Stimulated activated CD4-positive, alpha-beta T cell treated with anti-CD3 and anti-CD28 coated beads, Interleukin-1b, Interleukin-23, amount 100 ng/mL, for 24 hours (primary cell): ENCODE measurements around the gene FRS3.
"Not testable (repeated sequence)": the region's sequence is repeated elsewhere in the genome, so short reads cannot be mapped to it uniquely, and the experiment has no call there.

Source experiments
- DNase-seq, 4 experiments: peaks; one replicate each; pipeline ENCODE4 v3.0.0-alpha.2; 2020; ENCODE audit warnings: low read depth in 4 of 4, low spot score in 1 of 4

The FRS3 gene

DNA sequence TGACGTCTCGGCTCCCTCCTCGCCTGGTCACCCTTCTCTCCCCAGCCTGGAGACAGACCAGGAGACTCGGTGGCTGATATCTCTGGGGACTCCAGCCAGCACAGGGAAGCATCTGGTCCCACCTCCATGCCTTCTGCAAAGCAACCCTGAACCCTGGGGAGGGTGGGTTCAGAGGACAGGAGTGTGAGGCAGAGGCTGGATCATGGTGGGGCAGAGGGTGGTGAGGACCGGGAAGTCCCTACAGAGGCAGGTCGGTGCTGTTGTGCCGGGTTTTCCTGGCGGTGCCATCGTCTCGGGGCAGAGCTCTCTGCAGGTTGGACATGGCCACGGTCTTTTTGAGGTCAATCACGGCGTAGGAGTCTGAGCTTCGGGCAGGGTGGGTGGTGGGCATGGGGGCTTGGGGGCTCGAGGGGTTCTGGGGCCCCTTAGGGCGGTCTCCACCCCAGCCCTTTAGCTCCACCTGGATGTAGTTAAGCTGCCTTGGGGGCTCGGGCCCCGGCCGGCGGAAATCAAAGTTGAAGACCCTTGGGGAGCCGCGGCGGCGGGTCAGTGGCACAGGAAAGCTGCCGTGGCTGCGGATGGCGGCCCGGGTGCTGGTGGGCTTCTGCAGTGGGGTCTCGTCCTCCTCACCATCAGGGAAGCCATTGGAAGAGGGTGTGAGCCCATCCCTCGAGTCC lies 9.2 kb downstream of the FRS3 start:
- DNase-seq, result no peak

DNA sequence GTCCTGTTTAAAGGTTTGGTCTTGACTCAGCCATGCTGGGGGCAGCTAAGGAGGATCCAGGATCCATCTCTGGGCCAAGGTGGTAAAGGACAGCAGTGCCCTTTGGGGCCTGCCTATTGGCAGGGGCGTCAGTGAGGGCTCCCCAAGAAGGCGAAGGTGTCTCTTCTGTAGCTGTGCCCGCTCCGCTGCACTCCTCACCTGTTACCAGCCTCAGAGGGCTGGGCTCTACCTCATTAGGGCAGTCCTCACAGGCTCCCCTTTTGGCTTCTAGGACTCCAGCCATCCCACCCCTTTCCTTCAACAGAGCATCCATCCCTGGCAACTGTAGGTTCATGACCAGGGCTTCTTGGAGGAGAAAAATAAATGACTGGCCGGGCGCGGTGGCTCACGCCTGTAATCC lies 10.3 kb downstream of the FRS3 start:
- DNase-seq, result no peak

DNA sequence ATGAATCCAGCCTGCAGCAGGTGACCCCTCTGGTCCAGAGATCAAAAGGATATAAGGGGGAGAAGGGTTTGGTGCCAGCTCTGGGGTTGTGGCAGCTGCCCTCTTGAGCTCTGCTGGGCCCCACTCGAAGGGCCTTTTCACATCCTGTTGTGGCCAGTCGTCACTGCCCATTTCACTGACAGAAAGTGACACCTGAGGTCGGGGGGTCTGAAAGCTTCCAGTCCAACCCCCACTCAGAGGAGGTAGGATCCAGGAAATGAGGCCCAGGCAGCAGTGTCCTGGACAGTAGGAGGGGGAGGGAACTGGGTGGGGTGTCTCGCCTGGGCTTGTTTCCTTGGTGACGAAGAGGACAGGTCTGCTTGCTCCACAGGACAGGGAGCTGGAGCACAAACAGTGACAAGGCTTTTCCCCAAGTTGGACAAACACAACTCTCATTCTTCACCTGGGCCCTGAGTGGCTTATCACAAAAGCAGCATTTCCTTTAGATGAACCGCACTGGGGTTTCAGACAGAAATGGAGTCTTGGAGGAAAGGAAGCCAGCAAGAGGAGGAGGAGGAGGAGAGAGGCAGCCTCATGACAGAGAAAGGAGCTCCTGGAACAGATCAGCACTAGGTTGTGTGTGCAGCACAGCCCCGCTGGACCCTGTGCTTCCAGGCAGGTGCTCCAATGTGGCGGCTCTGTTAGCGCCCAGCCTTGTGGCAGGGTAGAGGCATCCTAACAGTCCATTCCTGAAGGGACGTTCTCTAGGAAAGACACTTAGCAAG lies 11.0 kb downstream of the FRS3 start:
- DNase-seq, result no peak

DNA sequence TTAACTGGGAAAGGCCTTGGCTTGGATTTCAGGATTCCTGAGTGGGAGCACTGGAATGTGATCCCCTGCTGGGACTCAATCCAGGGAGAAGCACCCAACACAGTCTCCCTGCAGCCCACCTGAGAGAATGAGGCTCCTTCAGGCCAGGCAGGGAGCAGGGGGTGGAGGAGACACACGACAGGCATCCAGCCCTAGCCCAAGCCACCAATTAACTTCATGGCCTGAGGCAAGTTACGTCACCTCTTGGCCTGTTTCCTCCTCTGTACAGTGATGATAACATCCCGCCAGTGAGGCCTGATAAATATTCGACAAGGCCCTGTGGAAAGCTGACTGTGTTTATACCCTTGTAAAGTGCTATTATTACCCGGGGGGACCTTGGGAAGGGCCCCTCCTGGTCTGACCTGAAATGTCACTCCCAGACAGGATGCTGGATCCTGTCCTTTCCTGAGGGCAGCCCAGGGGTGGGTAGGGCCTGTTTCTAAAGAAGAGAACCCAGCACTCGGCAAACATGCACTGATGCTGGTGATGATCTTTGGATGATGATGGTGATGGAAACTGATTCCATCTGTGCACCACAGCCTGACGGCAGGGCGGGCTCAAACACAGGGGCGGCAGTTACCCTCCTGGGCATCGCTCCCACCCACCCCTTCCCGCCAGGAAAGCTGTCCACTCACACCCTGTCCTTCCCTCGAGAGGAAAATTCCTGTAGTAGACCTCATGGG lies 12.4 kb downstream of the FRS3 start:
- no peak for DNase-seq

DNA sequence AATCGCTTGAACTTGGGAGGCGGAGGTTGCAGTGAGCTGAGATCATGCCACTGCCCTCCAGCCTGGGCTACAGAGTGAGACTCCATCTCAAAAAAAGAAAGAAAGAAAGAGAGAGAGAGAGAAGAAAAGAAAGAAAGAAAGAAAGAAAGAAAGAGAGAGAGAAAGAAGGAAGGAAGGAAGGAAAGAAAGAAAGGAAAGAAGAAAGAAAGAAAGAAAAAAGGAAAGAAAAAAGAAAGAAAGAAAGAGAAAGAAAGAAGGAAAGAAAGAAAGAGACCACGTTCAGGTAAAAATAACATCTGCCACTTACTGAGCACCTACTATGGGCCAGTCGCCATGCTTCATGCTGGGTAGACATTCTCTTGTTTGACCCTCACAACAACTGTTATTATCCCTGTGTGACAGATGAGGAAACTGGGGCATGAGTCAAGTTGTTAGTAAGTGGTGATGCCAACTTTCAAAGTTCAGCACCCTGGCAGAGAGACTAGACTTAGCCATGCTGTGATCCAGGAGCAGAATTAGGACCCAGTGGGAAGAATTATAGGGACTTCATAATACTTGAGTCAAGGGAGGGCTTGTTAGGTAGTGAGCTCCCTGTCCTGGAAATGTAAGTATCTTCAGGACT lies 13.5 kb downstream of the FRS3 start:
- DNase-seq, result not testable (repeated sequence)

DNA sequence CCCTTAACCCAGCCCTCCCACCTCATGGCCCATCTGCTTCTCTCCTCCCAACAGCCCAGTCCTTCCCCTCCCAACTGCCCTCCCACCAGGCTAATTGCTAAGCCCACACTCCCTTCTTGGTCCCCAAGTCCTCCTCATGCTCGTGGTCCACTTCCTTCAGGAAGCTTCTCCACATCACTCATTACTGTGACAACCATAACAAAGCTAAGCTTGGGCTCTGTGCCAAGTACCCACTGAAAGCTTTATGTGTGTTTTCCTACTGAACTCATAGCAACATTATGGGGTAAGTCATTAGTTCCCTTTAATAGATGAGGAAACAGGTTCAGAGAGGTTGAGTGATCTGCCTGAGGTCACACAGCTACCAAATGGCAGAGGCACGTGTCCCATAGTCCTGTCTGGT lies 16.2 kb downstream of the FRS3 start:
- no peak for DNase-seq

DNA sequence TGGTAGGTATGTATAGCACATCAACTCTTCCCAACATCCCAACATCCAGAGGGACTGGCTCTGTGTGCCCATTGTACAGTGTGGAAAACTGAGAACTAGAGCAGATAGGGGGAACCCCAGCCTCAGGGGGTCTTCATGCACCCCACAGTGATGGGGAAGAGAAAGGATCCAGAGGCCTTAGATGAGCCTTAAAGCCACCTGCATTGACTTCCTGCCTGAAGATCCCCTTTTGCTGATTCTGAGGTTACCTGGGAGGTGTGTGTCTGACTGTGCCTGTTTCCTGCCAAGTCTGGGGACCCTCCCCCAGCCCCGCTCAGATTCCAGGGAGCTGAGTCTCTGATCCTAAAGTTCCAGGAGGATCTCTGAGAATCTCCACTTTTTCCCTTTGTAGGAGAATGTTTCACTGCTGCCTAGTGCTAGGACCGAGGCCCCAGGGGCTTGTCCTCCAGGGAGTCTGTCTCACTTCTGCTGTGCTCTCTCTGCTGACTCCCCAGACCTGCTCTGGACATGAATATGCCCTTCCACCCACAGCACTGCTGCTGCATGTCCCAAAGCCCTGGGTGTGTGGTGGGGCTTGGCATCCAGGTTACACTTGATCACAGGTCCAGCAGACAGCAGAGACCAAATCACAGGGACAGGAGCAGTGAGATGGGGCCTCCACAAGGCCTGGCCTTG lies 19.7 kb downstream of the FRS3 start:
- DNase-seq, result no peak

DNA sequence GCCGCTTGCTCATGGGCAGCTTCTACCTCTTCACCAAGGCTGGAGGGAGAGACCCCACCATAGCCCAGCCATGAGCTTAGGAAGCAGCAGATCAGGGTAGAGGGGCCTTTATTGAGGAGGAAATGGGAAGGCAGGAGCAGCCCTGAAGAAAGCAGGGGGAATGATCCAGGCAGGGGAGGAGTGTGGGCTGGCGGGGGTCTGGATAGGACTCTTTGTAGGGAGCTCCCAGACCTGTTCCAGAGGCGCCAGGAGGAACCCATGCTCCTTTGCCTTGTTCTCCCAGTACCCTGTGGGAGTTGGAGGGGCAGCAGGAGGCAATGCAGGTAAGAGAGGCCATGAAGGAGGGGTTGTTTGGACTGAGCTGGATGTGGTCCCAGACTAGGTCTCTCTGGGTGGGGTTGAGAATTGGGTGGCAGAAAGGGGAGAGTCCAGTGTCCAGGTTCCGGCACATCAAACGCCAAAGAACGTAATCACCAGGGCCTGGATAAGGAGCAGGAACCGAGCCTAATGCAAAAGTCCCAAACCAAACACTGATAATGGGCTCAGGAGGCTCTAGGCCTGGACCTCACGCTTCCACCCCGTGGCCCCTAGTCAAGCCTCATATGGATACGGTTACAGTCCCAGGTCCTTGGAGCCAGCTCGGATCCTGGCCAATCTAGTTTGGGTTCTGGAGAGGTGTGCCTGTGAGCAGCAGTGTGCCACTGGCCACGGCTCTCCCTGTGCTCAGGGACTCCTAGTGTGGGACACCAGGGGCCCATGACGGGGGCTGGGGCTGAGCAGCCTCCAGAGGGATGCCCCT lies 20.4 kb downstream of the FRS3 start:
- DNase-seq, result no peak

DNA sequence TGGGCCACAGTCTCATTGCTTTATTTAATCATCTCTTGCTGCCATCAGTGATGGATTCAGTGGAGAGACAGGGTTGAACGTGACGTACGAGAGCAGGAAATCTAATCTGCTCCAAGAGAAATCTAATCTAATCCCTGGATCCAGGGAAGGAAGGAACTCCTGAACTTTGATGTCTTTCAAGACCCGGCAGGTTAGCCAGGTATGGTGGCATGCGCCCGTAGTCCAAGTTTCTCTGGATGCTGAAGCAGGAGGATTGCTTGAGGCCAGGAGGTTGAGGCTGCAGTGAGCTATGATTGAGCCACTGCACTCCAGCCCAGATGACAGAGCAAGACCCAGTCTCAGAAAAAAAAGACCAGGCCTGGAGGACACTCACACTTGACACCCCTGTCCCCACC lies 21.1 kb downstream of the FRS3 start:
- DNase-seq, result no peak

DNA sequence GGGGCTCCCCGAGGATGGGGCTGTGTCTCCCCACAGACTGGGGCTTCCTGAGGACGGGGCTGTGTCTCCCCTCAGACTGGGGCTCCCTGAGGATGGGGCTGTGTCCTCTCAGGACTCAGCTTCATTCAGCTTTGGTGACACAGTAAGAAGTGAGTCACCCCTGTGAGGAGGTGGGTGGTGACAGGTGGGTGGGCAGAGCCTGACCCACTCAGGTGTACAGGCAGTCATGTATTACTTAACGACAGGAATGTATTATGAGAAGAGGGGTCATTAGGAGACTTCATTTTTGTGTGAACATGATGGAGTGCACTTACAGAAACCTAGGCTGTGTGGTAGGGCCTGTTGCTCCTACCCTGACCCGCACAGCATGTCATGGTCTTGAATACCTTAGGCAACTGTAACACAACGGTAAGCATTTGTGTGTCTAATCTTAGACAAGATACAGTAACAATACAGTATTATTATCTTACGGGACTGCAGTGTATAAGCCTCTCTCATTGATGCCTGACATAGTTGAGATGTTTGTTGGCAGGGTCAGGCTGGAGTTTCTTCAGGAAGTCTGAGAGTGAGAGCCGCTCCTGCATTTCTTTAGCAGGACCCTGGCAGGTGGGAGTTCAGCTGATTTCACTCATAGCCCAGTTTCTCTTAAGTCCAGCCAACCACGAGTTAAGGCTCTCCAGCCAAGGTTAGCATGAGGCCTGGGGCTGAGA lies 21.6 kb downstream of the FRS3 start:
- DNase-seq, result no peak

DNA sequence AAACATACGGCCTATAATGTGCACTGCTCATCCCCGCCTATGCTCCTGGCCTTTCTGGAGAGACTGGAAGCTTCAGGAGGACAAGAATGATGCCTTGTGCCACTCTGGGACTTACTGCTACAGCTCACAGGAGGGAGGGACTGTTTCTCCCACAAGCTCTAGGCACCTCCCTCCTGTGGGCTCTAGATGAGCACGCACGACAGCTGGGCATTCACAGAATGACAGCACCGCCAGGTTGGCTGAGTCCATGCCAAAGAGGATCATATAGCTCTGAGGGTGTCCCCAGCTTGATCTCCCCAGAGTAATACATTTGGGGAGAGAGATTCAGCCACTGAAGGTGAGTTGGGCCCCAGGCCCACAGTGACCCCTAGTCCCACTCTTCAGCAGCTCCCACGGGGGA lies 22.4 kb downstream of the FRS3 start:
- DNase-seq, result no peak

DNA sequence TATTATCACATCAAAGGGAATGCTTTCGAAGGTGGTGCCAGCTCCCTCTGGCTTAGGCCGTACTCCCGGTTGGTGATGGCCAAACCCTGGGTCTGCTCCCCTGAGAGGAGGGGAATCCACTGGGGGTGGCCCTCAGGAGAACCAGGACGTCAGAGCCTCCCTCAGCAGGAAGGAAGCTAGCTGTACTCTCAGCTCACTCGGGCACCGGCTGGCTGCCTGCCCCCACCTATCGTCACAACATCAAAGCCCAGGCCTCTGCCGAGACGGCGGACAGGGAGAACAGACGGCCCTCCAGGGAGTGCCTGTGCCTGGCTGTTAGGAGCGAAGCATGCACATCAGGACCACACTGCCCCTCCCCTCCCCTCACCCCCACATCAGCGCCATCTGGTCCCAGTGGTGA lies 23.3 kb downstream of the FRS3 start:
- no peak for DNase-seq

DNA sequence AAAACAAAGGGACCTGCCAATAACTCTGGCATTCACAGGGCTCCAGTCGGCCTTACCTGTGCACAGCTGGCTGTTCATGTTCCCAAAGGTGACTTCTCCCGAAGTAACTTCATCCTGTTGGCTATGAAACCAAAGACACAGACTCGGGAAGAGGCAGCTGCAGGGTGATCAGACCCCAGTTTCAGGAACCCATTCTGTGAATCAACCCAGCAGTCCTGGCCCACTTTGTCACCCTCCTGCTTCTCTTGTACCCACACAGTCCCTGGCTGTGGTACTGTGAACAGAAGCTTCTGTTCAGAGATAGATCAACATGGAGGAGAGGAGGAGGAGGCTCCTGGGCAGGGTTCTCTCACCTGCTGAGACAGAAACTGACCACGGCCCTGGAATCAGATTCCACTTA lies 23.8 kb downstream of the FRS3 start:
- DNase-seq, result no peak

DNA sequence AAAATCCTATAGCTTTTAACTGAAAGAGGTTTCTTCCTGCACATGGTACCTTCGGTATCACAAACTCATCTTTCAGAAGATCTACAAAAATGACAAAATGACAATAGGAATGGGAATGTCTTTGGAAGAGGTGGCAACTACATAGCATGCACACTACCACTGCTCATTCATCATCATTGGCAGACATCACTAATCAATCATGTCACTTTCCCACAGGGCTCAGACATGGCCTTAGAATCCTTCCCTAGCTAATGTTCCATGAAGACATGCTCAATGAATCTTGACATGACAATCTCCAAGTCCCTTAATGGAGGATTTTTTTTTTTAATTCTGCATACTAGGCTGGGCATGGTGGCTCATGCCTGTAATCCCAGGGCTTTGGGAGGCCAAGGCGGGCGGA lies 29.3 kb downstream of the FRS3 start:
- no peak for DNase-seq

DNA sequence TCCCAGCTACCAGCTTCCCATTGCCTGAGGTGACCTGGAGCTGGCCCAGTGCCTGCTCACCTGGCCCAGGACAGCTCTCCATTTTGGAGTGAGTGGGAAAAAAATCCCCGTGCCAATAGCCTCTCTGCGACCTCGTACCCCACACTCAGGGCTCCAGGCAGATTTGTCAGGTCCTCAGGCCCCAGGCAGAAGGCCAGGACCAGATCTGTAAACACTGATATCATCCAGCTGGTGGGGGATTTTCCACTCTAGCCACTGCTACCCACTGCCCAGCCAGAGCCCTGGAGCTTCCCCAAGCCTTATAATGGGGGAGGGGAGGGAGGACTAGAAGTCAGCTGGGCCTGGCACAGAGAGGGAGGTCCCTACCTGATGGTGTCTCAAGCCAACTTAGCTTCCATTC lies 31.2 kb downstream of the FRS3 start:
- no peak for DNase-seq

DNA sequence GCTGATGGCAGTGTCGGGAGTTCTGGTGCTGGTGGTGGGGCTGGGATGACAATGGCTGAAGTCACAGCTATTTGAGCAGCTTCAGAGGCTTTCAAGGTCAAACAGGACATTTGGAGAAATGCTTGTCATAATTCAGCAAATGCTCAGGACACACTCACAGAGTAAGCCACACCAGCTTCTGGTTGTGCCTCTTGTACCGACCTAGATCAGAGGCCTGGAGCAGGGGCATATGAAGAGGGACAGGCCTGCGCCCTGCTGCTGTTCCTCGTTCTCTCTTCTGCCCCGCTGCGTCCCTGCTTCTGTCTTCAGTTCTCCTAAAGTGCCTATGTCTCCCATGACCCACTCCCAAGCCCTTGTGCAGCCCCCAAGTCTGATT lies 31.6 kb downstream of the FRS3 start:
- no peak for DNase-seq

DNA sequence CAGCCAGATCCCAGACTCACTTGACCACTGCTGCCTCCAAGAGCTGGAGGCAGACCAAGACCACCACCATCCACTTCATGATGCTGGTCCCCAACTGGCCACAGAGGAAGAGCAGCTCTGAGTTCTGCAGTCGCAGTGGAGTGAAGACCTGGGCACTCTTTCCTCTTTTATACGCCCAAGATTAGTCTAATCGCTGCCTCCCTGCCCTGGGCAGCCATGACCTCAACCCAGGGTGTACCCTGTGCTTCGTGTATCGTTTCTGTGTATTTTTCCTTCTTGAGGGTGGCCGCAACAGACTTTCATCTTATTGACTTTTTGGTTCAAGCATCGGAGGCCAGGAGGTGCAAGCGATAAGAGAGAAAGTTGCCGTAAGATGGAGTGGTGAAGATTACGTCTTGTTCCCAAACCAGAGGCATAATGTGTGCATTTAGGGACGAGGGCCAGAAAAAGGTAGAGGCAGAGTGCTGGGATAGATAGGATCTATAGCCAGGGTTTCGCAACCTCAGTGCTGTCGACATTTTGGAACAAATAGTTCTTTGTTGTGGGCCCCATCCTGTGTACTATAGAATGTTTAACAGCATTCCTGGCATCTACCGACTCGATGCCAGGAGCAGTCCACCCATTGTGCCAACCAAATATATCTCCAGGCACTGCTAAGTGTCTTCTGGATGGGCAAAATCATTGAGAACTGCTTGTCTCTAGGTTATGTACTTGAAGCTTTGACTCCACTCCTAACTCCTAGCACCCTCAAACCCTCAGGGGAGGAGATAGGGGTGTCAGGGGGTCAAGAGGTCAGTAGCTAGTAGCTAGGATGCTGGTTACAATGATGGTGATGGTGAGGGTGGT lies 32.2 kb downstream of the FRS3 start, which contains the start of gene PGC:
PGC (minus strand) TSS at position 142 of the 846 bp plus-strand sequence; CDS start at position 79, 63 bp downstream.
- no peak for DNase-seq

DNA sequence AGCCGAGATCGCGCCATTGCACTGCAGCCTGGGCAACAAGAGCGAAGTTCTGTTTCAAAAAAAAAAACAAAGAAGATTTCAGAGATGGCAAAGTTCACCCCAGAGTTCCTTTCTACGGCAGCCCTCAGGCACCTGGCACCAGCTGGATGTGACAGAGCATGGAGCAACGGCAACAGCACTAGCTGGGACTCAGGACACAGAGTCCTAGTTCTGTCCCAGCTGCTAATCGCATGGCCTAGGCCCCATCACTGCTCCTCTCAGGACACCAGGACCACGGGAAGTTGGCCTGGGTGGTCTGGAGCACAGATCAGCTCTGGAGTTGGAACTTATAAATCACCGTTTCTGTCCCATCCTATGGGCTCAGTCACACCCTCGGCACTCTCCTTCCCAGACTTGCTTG lies 33.6 kb downstream of the FRS3 start:
- DNase-seq, result no peak

DNA sequence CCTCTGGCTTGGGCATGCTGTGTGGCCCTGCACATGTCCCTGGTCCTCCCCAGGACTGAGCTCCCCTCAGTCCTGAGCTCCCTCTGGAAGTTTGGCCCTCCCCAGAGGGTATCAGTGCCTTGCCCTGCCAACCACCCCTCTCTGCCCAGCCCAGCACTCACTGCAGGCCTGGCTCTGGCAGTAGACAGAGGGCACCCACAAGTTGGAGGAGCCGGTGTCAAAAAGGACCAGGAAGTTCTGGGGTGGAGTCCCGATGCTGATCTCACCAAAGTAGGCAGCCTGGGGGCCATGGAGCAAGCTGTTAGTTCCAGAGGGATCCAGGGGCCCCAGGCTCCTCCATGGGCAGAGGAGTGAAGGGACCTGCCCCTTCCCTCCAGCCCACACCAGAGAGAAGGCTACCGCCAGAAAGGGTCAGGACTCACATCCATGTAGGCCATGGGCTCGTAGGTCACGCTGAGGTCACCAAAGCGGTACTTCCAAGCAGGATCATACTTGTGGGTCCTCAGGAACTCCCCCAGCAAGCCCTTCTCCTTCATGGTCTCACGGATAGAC lies 35.4 kb downstream of the FRS3 start:
- no peak for DNase-seq
